GM23338 (cell line): ENCODE results near the gene UTP3. TPM values are rescaled to one million over a fixed set of nuclear protein-coding genes. Genes with fewer than 3 reads are reported as not detected.
A peak's percentile ranks its signal among the peaks of the same experiment; 100 is the strongest.
"Not testable (repeated sequence)": the region's sequence is repeated elsewhere in the genome, so short reads cannot be mapped to it uniquely, and the experiment has no call there.

Experiments used
- ATAC-seq: fragments of 200-7000 bp; cut with Tn5 transposase; 3 replicates; pipeline ENCODE4 v1.9.1; 2020
- DNase-seq: peaks from one replicate; pipeline ENCODE4 v3.0.0-alpha.2; 2015; ENCODE audit warnings: low spot score
- H2AFZ ChIP-seq: fragments of 200-600 bp; sonication (generic); 2 replicates; pipeline ENCODE4 v1.8.0; 2016; ENCODE audit warnings: antibody characterized with exemption, mild to moderate bottlenecking, moderate library complexity
- H3F3A ChIP-seq: fragments of 200-600 bp; sonication (generic); replicated peaks from 2 replicates; pipeline ENCODE4 v1.8.0; 2017; ENCODE audit warnings: antibody characterized with exemption, mixed run types, low read depth
- H3K27ac ChIP-seq: fragments of 200-600 bp; sonication (generic); 2 replicates; pipeline ENCODE4 v1.6.1; 2016; ENCODE audit warnings: low read depth
- H3K27me3 ChIP-seq: fragments of 200-600 bp; sonication (generic); 2 replicates; pipeline ENCODE4 v1.8.0; 2016; ENCODE audit warnings: mild to moderate bottlenecking, mixed run types, moderate library complexity; ENCODE audit not compliant: insufficient read depth
- H3K36me3 ChIP-seq: fragments of 200-600 bp; sonication (generic); 2 replicates; pipeline ENCODE4 v1.8.0; 2016; ENCODE audit warnings: mild to moderate bottlenecking; ENCODE audit not compliant: insufficient read depth
- H3K4me1 ChIP-seq: fragments of 200-600 bp; sonication (generic); 2 replicates; pipeline ENCODE4 v1.8.0; 2016; ENCODE audit warnings: mild to moderate bottlenecking, moderate library complexity; ENCODE audit not compliant: insufficient read depth
- H3K4me2 ChIP-seq: fragments of 200-600 bp; sonication (generic); 2 replicates; pipeline ENCODE4 v1.7.1; 2017; ENCODE audit warnings: mixed run types
- H3K4me3 ChIP-seq: fragments of 200-600 bp; sonication (generic); 2 replicates; pipeline ENCODE4 v1.6.1; 2016; ENCODE audit warnings: mixed run types
- H3K79me2 ChIP-seq: fragments of 200-600 bp; sonication (generic); replicated peaks from 2 replicates; pipeline ENCODE4 v1.8.0; 2017; ENCODE audit warnings: mild to moderate bottlenecking; ENCODE audit not compliant: insufficient read depth
- H3K9me2 ChIP-seq: fragments of 200-600 bp; sonication (generic); 2 replicates; pipeline ENCODE4 v1.8.0; 2017; ENCODE audit not compliant: insufficient read depth
- H4K20me1 ChIP-seq: fragments of 200-600 bp; sonication (generic); replicated peaks from 2 replicates; pipeline ENCODE4 v1.8.0; 2017; ENCODE audit warnings: mild to moderate bottlenecking; ENCODE audit not compliant: insufficient read depth
- H3K27ac Mint-ChIP-seq: 2 replicates; pipeline ENCODE4 v1.8.0; 2020; ENCODE audit warnings: inconsistent platforms, mild to moderate bottlenecking, moderate library complexity, mixed read lengths
- H3K27me3 Mint-ChIP-seq: 3 replicates; pipeline ENCODE4 v1.8.0; 2022; ENCODE audit warnings: low read depth, mild to moderate bottlenecking, moderate library complexity, mixed read lengths, inconsistent platforms; ENCODE audit not compliant: insufficient read depth, poor library complexity
- H3K36me3 Mint-ChIP-seq: 3 replicates; pipeline ENCODE4 v1.8.0; 2021; ENCODE audit warnings: low read depth, mild to moderate bottlenecking, inconsistent platforms, moderate library complexity, mixed read lengths
- H3K4me1 Mint-ChIP-seq: 3 replicates; pipeline ENCODE4 v1.8.0; 2020; ENCODE audit warnings: mild to moderate bottlenecking, inconsistent platforms, mixed read lengths
- H3K4me3 Mint-ChIP-seq: 3 replicates; pipeline ENCODE4 v1.8.0; 2021; ENCODE audit warnings: moderate library complexity, mild to moderate bottlenecking, inconsistent platforms, mixed read lengths
- H3K9me3 Mint-ChIP-seq: 3 replicates; pipeline ENCODE4 v1.8.0; 2020; ENCODE audit warnings: moderate library complexity, mild to moderate bottlenecking, inconsistent platforms, mixed read lengths
- CREB1 ChIP-seq: fragments of 250-450 bp; sonication (Bioruptor Pico); IDR thresholded peaks from 2 replicates; pipeline ENCODE4 v1.5.0; 2020; ENCODE audit warnings: low read depth, mild to moderate bottlenecking, moderate library complexity
- EZH2 ChIP-seq: fragments of 200-600 bp; sonication (generic); IDR thresholded peaks from one replicate; pipeline ENCODE4 v1.8.0; 2017; ENCODE audit warnings: antibody characterized with exemption, mild to moderate bottlenecking, low read depth; ENCODE audit not compliant: unreplicated experiment
- EZH2phosphoT487 ChIP-seq: fragments of 200-600 bp; sonication (generic); IDR thresholded peaks from one replicate; pipeline ENCODE4 v1.8.1; 2018; ENCODE audit warnings: antibody characterized with exemption; ENCODE audit not compliant: unreplicated experiment
- JUNB ChIP-seq: IDR thresholded peaks from one replicate; pipeline ENCODE4 v1.6.1; 2016; ENCODE audit warnings: antibody characterized with exemption; ENCODE audit not compliant: unreplicated experiment
- POLR2AphosphoS5 ChIP-seq: IDR thresholded peaks from 2 replicates; pipeline ENCODE4 v1.6.1; 2016; ENCODE audit warnings: antibody characterized with exemption, low read depth
- STAT1 ChIP-seq: IDR thresholded peaks from one replicate; pipeline ENCODE4 v1.6.1; 2016; ENCODE audit warnings: antibody characterized with exemption; ENCODE audit not compliant: unreplicated experiment
- ZNF331 ChIP-seq: fragments of 250-450 bp; sonication (Bioruptor Pico); IDR thresholded peaks from 2 replicates; pipeline ENCODE4 v1.5.0; 2020; ENCODE audit warnings: low read depth, mild to moderate bottlenecking, moderate library complexity
- polyA plus RNA-seq: library from polyadenylated mRNA; unstranded; fragments of >200 nt; fragmentation: Nextera tagmentation; extraction: Ambion mirVana; gene quantifications from 2 replicates; pipeline ENCODE4 v1.2.1, GENCODE V29; 2016
- total RNA-seq: library from RNA; depleted of rRNA; stranded (reverse); fragments of >200 nt; shearing (Covaris generic); gene quantifications from 2 replicates; pipeline ENCODE4 v1.2.3, GENCODE V29; 2014
- TF ChIP-seq, protein P1 (sequence below): IDR thresholded peaks from 2 replicates; pipeline ENCODE4 v1.6.1; 2016; ENCODE audit warnings: antibody characterized with exemption
- TF ChIP-seq, protein P2 (sequence below), 2 experiments: fragments of 200-600 bp in 1 of 2; sonication (generic) in 1 of 2; conservative IDR thresholded peaks; 2 replicates each; pipeline versions ENCODE4 v1.5.1 to v1.6.1; 2016 to 2017; ENCODE audit warnings: antibody characterized with exemption in 2 of 2, low read depth in 2 of 2, mild to moderate bottlenecking in 2 of 2, moderate library complexity in 1 of 2
- TF ChIP-seq, protein P3 (sequence below): IDR thresholded peaks from one replicate; pipeline ENCODE4 v1.6.1; 2018; ENCODE audit warnings: antibody characterized with exemption; ENCODE audit not compliant: unreplicated experiment

Gene UTP3
- total and polyA plus RNA-seq, 2 experiments from 2014 or later: 36.9 to 44.3 TPM

DNA sequence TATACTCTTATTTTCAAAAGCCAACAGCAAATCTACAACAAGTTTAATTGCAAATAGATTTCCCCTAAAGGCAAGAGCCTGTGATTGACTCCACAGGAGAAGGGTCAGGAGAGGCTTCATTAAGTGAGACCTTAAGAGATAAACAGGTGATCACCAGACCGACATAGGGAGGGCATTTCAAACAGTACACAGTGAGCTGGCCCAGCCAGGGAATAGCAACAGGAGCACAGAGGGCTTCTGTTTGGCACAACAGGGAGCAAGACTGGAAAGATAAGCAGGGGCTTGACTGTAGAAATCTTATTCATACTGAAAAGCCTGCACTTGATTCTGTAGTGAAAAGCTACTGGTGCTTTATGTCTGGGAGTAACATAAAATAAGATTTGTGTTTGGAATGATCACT, 37.3 kb downstream of the UTP3 start (continued):
- TF ChIP-seq, protein P1, sequence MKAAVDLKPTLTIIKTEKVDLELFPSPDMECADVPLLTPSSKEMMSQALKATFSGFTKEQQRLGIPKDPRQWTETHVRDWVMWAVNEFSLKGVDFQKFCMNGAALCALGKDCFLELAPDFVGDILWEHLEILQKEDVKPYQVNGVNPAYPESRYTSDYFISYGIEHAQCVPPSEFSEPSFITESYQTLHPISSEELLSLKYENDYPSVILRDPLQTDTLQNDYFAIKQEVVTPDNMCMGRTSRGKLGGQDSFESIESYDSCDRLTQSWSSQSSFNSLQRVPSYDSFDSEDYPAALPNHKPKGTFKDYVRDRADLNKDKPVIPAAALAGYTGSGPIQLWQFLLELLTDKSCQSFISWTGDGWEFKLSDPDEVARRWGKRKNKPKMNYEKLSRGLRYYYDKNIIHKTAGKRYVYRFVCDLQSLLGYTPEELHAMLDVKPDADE: no peak
- TF ChIP-seq, protein P2, sequence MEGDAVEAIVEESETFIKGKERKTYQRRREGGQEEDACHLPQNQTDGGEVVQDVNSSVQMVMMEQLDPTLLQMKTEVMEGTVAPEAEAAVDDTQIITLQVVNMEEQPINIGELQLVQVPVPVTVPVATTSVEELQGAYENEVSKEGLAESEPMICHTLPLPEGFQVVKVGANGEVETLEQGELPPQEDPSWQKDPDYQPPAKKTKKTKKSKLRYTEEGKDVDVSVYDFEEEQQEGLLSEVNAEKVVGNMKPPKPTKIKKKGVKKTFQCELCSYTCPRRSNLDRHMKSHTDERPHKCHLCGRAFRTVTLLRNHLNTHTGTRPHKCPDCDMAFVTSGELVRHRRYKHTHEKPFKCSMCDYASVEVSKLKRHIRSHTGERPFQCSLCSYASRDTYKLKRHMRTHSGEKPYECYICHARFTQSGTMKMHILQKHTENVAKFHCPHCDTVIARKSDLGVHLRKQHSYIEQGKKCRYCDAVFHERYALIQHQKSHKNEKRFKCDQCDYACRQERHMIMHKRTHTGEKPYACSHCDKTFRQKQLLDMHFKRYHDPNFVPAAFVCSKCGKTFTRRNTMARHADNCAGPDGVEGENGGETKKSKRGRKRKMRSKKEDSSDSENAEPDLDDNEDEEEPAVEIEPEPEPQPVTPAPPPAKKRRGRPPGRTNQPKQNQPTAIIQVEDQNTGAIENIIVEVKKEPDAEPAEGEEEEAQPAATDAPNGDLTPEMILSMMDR (conservative IDR thresholded peaks at IDR 0.05; ENCODE audit: low read depth in 2 of 2): no peak
- TF ChIP-seq, protein P3, sequence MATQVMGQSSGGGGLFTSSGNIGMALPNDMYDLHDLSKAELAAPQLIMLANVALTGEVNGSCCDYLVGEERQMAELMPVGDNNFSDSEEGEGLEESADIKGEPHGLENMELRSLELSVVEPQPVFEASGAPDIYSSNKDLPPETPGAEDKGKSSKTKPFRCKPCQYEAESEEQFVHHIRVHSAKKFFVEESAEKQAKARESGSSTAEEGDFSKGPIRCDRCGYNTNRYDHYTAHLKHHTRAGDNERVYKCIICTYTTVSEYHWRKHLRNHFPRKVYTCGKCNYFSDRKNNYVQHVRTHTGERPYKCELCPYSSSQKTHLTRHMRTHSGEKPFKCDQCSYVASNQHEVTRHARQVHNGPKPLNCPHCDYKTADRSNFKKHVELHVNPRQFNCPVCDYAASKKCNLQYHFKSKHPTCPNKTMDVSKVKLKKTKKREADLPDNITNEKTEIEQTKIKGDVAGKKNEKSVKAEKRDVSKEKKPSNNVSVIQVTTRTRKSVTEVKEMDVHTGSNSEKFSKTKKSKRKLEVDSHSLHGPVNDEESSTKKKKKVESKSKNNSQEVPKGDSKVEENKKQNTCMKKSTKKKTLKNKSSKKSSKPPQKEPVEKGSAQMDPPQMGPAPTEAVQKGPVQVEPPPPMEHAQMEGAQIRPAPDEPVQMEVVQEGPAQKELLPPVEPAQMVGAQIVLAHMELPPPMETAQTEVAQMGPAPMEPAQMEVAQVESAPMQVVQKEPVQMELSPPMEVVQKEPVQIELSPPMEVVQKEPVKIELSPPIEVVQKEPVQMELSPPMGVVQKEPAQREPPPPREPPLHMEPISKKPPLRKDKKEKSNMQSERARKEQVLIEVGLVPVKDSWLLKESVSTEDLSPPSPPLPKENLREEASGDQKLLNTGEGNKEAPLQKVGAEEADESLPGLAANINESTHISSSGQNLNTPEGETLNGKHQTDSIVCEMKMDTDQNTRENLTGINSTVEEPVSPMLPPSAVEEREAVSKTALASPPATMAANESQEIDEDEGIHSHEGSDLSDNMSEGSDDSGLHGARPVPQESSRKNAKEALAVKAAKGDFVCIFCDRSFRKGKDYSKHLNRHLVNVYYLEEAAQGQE: no peak

DNA sequence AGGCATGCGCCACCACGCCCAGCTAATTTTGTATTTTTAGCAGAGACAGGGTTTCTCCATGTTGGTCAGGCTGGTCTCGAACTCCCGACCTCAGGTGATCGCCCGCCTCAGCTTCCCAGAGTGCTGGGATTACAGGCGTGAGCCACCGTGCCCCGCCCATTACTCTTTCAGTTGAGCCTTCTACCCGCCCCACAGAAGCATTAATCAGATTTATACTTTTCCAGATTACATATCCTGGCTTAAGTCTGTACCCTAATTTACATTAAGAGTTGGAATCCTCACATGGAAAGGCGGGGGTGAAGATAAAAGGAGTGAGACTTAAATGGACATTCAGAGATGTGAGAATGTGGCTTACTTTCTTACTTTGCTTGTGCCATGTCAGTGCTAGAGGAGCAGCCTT, 38.2 kb downstream of the UTP3 start:
- H3K36me3 ChIP-seq, H3K27ac ChIP-seq, H2AFZ ChIP-seq, H3F3A ChIP-seq, H3K27ac Mint-ChIP-seq, DNase-seq, H3K4me3 ChIP-seq, H3K36me3 Mint-ChIP-seq, H3K4me2 ChIP-seq, ATAC-seq, H4K20me1 ChIP-seq, H3K9me2 ChIP-seq, H3K9me3 Mint-ChIP-seq, H3K27me3 ChIP-seq, H3K27me3 Mint-ChIP-seq, H3K4me3 Mint-ChIP-seq: not testable (repeated sequence)
- Histone ChIP-seq H3K79me2 (peaks cover 14% of the 10 kb centered on the region), H3K4me1 (peaks cover 15% of the 10 kb centered on the region)
- H3K4me1 Mint-ChIP-seq: peaks cover 16% of the 10 kb centered on the region

DNA sequence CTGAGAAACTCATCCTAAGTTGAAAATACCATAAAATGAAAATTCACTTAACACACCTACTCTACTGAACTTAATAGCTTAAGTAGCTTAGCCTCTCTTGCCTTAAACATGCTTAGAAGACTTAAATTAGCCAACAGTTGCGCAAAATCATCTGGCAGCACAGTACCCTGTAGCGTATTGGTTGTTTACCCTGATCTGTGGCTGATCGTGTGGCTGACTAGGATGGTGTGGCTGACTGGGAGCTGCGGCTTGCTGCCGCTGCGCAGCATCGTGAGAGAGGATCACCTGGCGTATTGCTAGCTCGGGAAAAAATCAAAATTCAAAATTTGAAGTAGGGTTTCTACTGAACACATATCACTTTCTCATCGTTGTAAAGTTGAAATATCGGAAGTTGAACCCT, 39.8 kb downstream of the UTP3 start:
- Histone ChIP-seq H3K4me2 (no peak overlapping the region), H3K27me3 (no peaks in the 10 kb centered on the region), H2AFZ (no peak overlapping the region), H3K4me1 (no peaks in the 10 kb centered on the region), H3K4me3 (no peak overlapping the region), H3K27ac (0 out of 2 replicates have a peak overlapping the region, but pooled peaks have one; percentile 4), H3F3A (no peaks in the 10 kb centered on the region), H3K36me3 (no peaks in the 10 kb centered on the region), H3K79me2 (peaks cover 14% of the 10 kb centered on the region), H4K20me1 (no peaks in the 10 kb centered on the region), H3K9me2 (no peaks in the 10 kb centered on the region)
- ATAC-seq (0 out of 3 replicates have a peak, but pooled peaks have one; percentile 34), DNase-seq (no peak)
- Mint-ChIP-seq H3K9me3 (no peaks in the 10 kb centered on the region), H3K27ac (no peak overlapping the region), H3K27me3 (no peaks in the 10 kb centered on the region), H3K4me1 (peaks cover 3% of the 10 kb centered on the region; the same call in 2 of the 3 replicates), H3K36me3 (no peaks in the 10 kb centered on the region), H3K4me3 (no peak overlapping the region)
- no peak for TF ChIP-seq EZH2phosphoT487
- TF ChIP-seq, protein P1: no peak
- TF ChIP-seq, protein P2 (conservative IDR thresholded peaks at IDR 0.05; ENCODE audit: low read depth in 2 of 2): no peak
- no peak for TF ChIP-seq POLR2AphosphoS5
- no peak for TF ChIP-seq CREB1 (CRISPR knock-in tag)
- TF ChIP-seq ZNF331 (CRISPR knock-in tag): no peak
- TF ChIP-seq JUNB: no peak
- no peak for TF ChIP-seq STAT1
- no peak for TF ChIP-seq EZH2
